HepG2 (cell line): ENCODE data around the gene ALG11. TPM values are rescaled to one million over a fixed set of nuclear protein-coding genes. Genes with fewer than 3 reads are reported as not detected.

Experiments
- BCL3 ChIP-seq: sonication (generic); formaldehyde crosslinking; IDR thresholded peaks from 2 replicates; pipeline ENCODE4 v1.5.1; 2020; ENCODE audit warnings: mild to moderate bottlenecking, missing genetic modification reagents, moderate library complexity
- BRF2 ChIP-seq: sonication (generic); formaldehyde crosslinking; IDR thresholded peaks from 2 replicates; pipeline ENCODE4 v1.8.1; 2022; ENCODE audit warnings: mild to moderate bottlenecking, missing genetic modification reagents
- DNMT1 ChIP-seq: sonication (generic); formaldehyde crosslinking; IDR thresholded peaks from 2 replicates; pipeline ENCODE4 v1.5.1; 2020; ENCODE audit warnings: mild to moderate bottlenecking, missing genetic modification reagents
- ETV5 ChIP-seq: IDR thresholded peaks from 2 replicates; pipeline ENCODE4 v1.6.1; 2018; ENCODE audit warnings: missing biosample characterization, missing genetic modification reagents, inconsistent platforms, borderline replicate concordance
- FOXA3 ChIP-seq: IDR thresholded peaks from 2 replicates; pipeline ENCODE4 v1.6.1; 2016; ENCODE audit warnings: missing genetic modification reagents, missing compliant biosample characterization
- HDAC2 ChIP-seq: sonication (generic); formaldehyde crosslinking; IDR thresholded peaks from 2 replicates; pipeline ENCODE4 v1.4.0; 2020; ENCODE audit warnings: missing genetic modification reagents
- HIVEP1 ChIP-seq: sonication (generic); formaldehyde crosslinking; IDR thresholded peaks from 2 replicates; pipeline ENCODE4 v1.4.0; 2020; ENCODE audit warnings: mild to moderate bottlenecking, missing genetic modification reagents
- HNF4G ChIP-seq, 2 experiments: sonication (generic) in 1 of 2; formaldehyde crosslinking in 1 of 2; IDR thresholded peaks; 2 replicates each; pipeline versions ENCODE4 v1.4.0 to v1.6.1; 2011 to 2020; ENCODE audit warnings: borderline replicate concordance in 2 of 2, low read depth in 2 of 2, mild to moderate bottlenecking in 2 of 2, low read length in 1 of 2, missing genetic modification reagents in 1 of 2, moderate library complexity in 1 of 2
- HNRNPL ChIP-seq: fragments of 200-400 bp; formaldehyde crosslinking; IDR thresholded peaks from 2 replicates; pipeline ENCODE4 v1.6.1; 2017; ENCODE audit warnings: mild to moderate bottlenecking, low read depth, low read length
- KDM2A ChIP-seq: sonication (generic); formaldehyde crosslinking; IDR thresholded peaks from 2 replicates; pipeline ENCODE4 v1.4.0; 2020; ENCODE audit warnings: low read depth, missing genetic modification reagents, borderline replicate concordance
- MAZ ChIP-seq, 2 experiments: sonication (generic) in 1 of 2; formaldehyde crosslinking in 1 of 2; IDR thresholded peaks; 2 replicates each; pipeline versions ENCODE4 v1.5.0 to v1.6.1; 2012 to 2020; ENCODE audit warnings: low read depth in 2 of 2, mild to moderate bottlenecking in 2 of 2, borderline replicate concordance in 1 of 2, improper control_type of control experiment in 1 of 2, low read length in 1 of 2, missing genetic modification reagents in 1 of 2, moderate library complexity in 1 of 2
- MIXL1 ChIP-seq: IDR thresholded peaks from 2 replicates; pipeline ENCODE4 v1.6.1; 2016
- NR2F6 ChIP-seq, 2 experiments: IDR thresholded peaks; 2 replicates each; pipeline ENCODE4 v1.6.1; 2016; ENCODE audit warnings: antibody characterized with exemption in 1 of 2, mild to moderate bottlenecking in 1 of 2
- RAD21 ChIP-seq: fragments of 450-650 bp; formaldehyde crosslinking; IDR thresholded peaks from 2 replicates; pipeline ENCODE4 v1.5.0; 2020; ENCODE audit warnings: mild to moderate bottlenecking
- RARA ChIP-seq: IDR thresholded peaks from 2 replicates; pipeline ENCODE4 v1.6.1; 2016; ENCODE audit warnings: missing genetic modification reagents, missing compliant biosample characterization
- RCOR2 ChIP-seq: IDR thresholded peaks from 2 replicates; pipeline ENCODE4 v1.6.1; 2016; ENCODE audit warnings: missing biosample characterization, missing genetic modification reagents
- RXRA ChIP-seq: sonication (generic); formaldehyde crosslinking; IDR thresholded peaks from 2 replicates; pipeline ENCODE4 v1.5.1; 2020; ENCODE audit warnings: missing genetic modification reagents
- RXRB ChIP-seq: IDR thresholded peaks from 2 replicates; pipeline ENCODE4 v1.6.1; 2016; ENCODE audit warnings: borderline replicate concordance, missing genetic modification reagents, missing compliant biosample characterization
- STAG1 ChIP-seq: sonication (generic); formaldehyde crosslinking; IDR thresholded peaks from 2 replicates; pipeline ENCODE4 v1.4.0; 2020; ENCODE audit warnings: missing genetic modification reagents
- ZBTB38 ChIP-seq: sonication (generic); formaldehyde crosslinking; IDR thresholded peaks from 2 replicates; pipeline ENCODE4 v1.5.1; 2020; ENCODE audit warnings: mild to moderate bottlenecking, missing genetic modification reagents
- ZBTB7B ChIP-seq: sonication (generic); formaldehyde crosslinking; IDR thresholded peaks from 2 replicates; pipeline ENCODE4 v1.4.0; 2020; ENCODE audit warnings: missing genetic modification reagents
- ZNF567 ChIP-seq: sonication (generic); formaldehyde crosslinking; IDR thresholded peaks from 2 replicates; pipeline ENCODE4 v1.8.1; 2023; ENCODE audit warnings: mild to moderate bottlenecking, missing genetic modification reagents, borderline replicate concordance
- ZNF574 ChIP-seq: sonication (generic); formaldehyde crosslinking; IDR thresholded peaks from 2 replicates; pipeline ENCODE4 v1.4.0; 2020; ENCODE audit warnings: missing genetic modification reagents
- polyA plus RNA-seq, 8 experiments: library from polyadenylated mRNA; depleted of rRNA in 3 of 8; stranded (reverse) in 7 of 8; unstranded in 1 of 8; fragments of >200 nt; fragmentation: Illumina TruSeq in 4 of 8; extraction: Trizol in 4 of 8; gene quantifications; 2 replicates each; pipeline versions ENCODE4 v1.2.1 to v1.2.3, GENCODE V29; 2011 to 2016; ENCODE audit warnings: low read depth in 4 of 8, missing spikeins in 1 of 8, mixed read lengths in 1 of 8; ENCODE audit not compliant: insufficient read depth in 1 of 8
- total RNA-seq, 5 experiments: library from RNA; depleted of rRNA; stranded (reverse); fragments of >200 nt; fragmentation: Illumina TruSeq; extraction: Trizol; gene quantifications; 2 replicates each; pipeline ENCODE4 v1.2.3, GENCODE V29; 2016; ENCODE audit warnings: low read depth in 1 of 5

The ALG11 gene
- total and polyA plus RNA-seq, 2 of the 13 experiments (the other 11 are each of a cell fraction or from before 2014, with no cell fraction given) = 14.7 to 27.9 TPM

GRCh38 chr13:51971520-51972426 lies 40.4 kb upstream of the ALG11 start (continued):
- TF ChIP-seq RCOR2 (CRISPR knock-in tag) = 0 out of 2 replicates have a peak, but pooled peaks have one; percentile 30
- TF ChIP-seq STAG1 (CRISPR knock-in tag) = peak; percentile 64
- peak; percentile 64; the same call in 1 of the 2 replicates for TF ChIP-seq ZBTB7B
- TF ChIP-seq MAZ (IDR thresholded peaks at IDR 0.05; ENCODE audit: borderline replicate concordance, low read depth, low read length) = no peak
- 0 out of 2 replicates have a peak, but pooled peaks have one; percentile 31 for TF ChIP-seq MAZ (CRISPR knock-in tag; IDR thresholded peaks at IDR 0.05; ENCODE audit: low read depth)
- no peak for TF ChIP-seq NR2F6 (IDR thresholded peaks at IDR 0.05)
- TF ChIP-seq NR2F6 (CRISPR knock-in tag; IDR thresholded peaks at IDR 0.05) = no peak
- TF ChIP-seq BRF2 = no peak
- peak; percentile 38; the same call in 1 of the 2 replicates for TF ChIP-seq RXRA (CRISPR knock-in tag)
- TF ChIP-seq FOXA3 (CRISPR knock-in tag) = peak; percentile 41
- peak; percentile 74; the same call in 1 of the 2 replicates for TF ChIP-seq HDAC2 (CRISPR knock-in tag)
- TF ChIP-seq RXRB (CRISPR knock-in tag) = peak; percentile 67; the same call in 1 of the 2 replicates
- TF ChIP-seq ZBTB38 = peak; percentile 94
- peak; percentile 26; the same call in 1 of the 2 replicates for TF ChIP-seq RARA (CRISPR knock-in tag)
- TF ChIP-seq HNF4G (IDR thresholded peaks at IDR 0.05; ENCODE audit: borderline replicate concordance, low read depth, low read length) = no peak
- TF ChIP-seq HNF4G (CRISPR knock-in tag; IDR thresholded peaks at IDR 0.05; ENCODE audit: borderline replicate concordance, low read depth) = peak; percentile 64; the same call in 1 of the 2 replicates
- peak; percentile 35; the same call in 1 of the 2 replicates for TF ChIP-seq ZNF574
- 0 out of 2 replicates have a peak, but pooled peaks have one; percentile 22 for TF ChIP-seq BCL3
- peak; percentile 58; the same call in 1 of the 2 replicates for TF ChIP-seq MIXL1 (CRISPR knock-in tag)
- TF ChIP-seq RAD21 (CRISPR knock-in tag) = peak; percentile 32; the same call in 1 of the 2 replicates
- 0 out of 2 replicates have a peak, but pooled peaks have one; percentile 64 for TF ChIP-seq HNRNPL
- no peak for TF ChIP-seq DNMT1 (CRISPR knock-in tag)
- peak; percentile 29; the same call in 1 of the 2 replicates for TF ChIP-seq HIVEP1
- TF ChIP-seq ZNF567 (CRISPR knock-in tag) = peak; percentile 49; the same call in 1 of the 2 replicates
- TF ChIP-seq ETV5 (CRISPR knock-in tag) = peak; percentile 81; the same call in 1 of the 2 replicates
- TF ChIP-seq KDM2A (CRISPR knock-in tag) = 0 out of 2 replicates have a peak, but pooled peaks have one; percentile 18
